GM23338 (cell line): Measurements from ENCODE around the gene TLE3. TPM values are rescaled to one million over a fixed set of nuclear protein-coding genes. Genes with fewer than 3 reads are reported as not detected.

Source experiments
- CREB1 ChIP-seq: fragments of 250-450 bp; sonication (Bioruptor Pico); IDR thresholded peaks from 2 replicates; pipeline ENCODE4 v1.5.0; 2020; ENCODE audit warnings: low read depth, mild to moderate bottlenecking, moderate library complexity
- EZH2 ChIP-seq: fragments of 200-600 bp; sonication (generic); IDR thresholded peaks from one replicate; pipeline ENCODE4 v1.8.0; 2017; ENCODE audit warnings: antibody characterized with exemption, mild to moderate bottlenecking, low read depth; ENCODE audit not compliant: unreplicated experiment
- EZH2phosphoT487 ChIP-seq: fragments of 200-600 bp; sonication (generic); IDR thresholded peaks from one replicate; pipeline ENCODE4 v1.8.1; 2018; ENCODE audit warnings: antibody characterized with exemption; ENCODE audit not compliant: unreplicated experiment
- JUNB ChIP-seq: IDR thresholded peaks from one replicate; pipeline ENCODE4 v1.6.1; 2016; ENCODE audit warnings: antibody characterized with exemption; ENCODE audit not compliant: unreplicated experiment
- NANOG ChIP-seq: IDR thresholded peaks from 2 replicates; pipeline ENCODE4 v1.6.1; 2016; ENCODE audit warnings: antibody characterized with exemption, borderline replicate concordance
- ZNF114 ChIP-seq: fragments of 250-450 bp; sonication (Bioruptor Pico); IDR thresholded peaks from 2 replicates; pipeline ENCODE4 v1.5.0; 2020; ENCODE audit warnings: mild to moderate bottlenecking, moderate library complexity
- ZNF331 ChIP-seq: fragments of 250-450 bp; sonication (Bioruptor Pico); IDR thresholded peaks from 2 replicates; pipeline ENCODE4 v1.5.0; 2020; ENCODE audit warnings: low read depth, mild to moderate bottlenecking, moderate library complexity
- polyA plus RNA-seq: library from polyadenylated mRNA; unstranded; fragments of >200 nt; fragmentation: Nextera tagmentation; extraction: Ambion mirVana; gene quantifications from 2 replicates; pipeline ENCODE4 v1.2.1, GENCODE V29; 2016
- total RNA-seq: library from RNA; depleted of rRNA; stranded (reverse); fragments of >200 nt; shearing (Covaris generic); gene quantifications from 2 replicates; pipeline ENCODE4 v1.2.3, GENCODE V29; 2014
- TF ChIP-seq, protein P1 (sequence below): fragments of 250-450 bp; sonication (Bioruptor Pico); IDR thresholded peaks from 2 replicates; pipeline ENCODE4 v1.5.0; 2020; ENCODE audit warnings: mild to moderate bottlenecking, moderate library complexity
- TF ChIP-seq, protein P2 (sequence below): IDR thresholded peaks from 2 replicates; pipeline ENCODE4 v1.6.1; 2016; ENCODE audit warnings: antibody characterized with exemption
- TF ChIP-seq, protein P3 (sequence below), 2 experiments: fragments of 200-600 bp in 1 of 2; sonication (generic) in 1 of 2; conservative IDR thresholded peaks; 2 replicates each; pipeline versions ENCODE4 v1.5.1 to v1.6.1; 2016 to 2017; ENCODE audit warnings: antibody characterized with exemption in 2 of 2, low read depth in 2 of 2, mild to moderate bottlenecking in 2 of 2, moderate library complexity in 1 of 2

Gene TLE3
- total and polyA plus RNA-seq, 2 experiments from 2014 or later = 10.4 to 79.5 TPM

DNA sequence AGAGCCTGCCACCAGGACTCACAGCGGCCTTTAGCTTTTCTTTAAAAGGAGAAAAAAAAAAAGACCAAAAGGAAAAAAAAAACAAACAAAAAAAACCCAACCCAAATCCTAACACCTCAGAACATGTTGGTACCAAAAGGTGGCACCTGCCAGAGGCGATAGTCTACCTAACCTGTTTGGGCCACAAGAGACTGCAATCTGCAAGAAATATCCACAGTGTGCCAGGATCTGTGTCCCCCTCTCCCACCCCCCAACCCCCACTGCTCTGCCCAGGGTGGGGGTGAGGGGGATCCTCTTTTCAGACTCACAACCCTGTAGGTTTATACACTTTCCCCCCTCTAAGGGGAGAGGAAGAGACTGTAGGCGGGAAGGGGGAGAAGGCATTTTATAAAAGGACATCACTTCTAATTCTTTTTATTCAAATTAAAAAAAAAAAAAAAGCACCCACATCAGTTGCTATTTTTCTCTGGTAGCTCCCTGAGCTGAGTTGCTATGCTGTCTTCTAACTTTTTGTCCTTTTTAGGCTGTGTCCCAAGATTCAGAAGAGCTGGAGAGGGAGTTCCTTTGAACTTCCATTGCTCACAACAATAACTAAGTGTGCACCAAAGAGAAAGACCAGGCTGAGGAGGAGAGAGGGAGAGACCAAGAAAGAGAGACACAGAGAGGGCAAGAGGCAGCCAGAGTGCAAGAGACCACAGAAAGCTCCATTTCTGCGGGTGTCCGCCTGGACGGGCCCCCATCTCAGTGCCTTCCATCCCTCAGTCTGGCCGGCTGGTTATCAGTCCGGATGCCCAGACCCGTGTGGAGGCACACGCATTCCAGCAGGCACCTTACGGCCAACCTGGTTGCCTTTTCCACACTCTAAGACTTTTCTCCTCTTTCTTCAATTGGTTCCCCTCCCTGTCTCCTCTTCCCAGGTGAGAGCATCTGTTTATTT, 48.9 kb downstream of the TLE3 start (continued):
- TF ChIP-seq, protein P1, sequence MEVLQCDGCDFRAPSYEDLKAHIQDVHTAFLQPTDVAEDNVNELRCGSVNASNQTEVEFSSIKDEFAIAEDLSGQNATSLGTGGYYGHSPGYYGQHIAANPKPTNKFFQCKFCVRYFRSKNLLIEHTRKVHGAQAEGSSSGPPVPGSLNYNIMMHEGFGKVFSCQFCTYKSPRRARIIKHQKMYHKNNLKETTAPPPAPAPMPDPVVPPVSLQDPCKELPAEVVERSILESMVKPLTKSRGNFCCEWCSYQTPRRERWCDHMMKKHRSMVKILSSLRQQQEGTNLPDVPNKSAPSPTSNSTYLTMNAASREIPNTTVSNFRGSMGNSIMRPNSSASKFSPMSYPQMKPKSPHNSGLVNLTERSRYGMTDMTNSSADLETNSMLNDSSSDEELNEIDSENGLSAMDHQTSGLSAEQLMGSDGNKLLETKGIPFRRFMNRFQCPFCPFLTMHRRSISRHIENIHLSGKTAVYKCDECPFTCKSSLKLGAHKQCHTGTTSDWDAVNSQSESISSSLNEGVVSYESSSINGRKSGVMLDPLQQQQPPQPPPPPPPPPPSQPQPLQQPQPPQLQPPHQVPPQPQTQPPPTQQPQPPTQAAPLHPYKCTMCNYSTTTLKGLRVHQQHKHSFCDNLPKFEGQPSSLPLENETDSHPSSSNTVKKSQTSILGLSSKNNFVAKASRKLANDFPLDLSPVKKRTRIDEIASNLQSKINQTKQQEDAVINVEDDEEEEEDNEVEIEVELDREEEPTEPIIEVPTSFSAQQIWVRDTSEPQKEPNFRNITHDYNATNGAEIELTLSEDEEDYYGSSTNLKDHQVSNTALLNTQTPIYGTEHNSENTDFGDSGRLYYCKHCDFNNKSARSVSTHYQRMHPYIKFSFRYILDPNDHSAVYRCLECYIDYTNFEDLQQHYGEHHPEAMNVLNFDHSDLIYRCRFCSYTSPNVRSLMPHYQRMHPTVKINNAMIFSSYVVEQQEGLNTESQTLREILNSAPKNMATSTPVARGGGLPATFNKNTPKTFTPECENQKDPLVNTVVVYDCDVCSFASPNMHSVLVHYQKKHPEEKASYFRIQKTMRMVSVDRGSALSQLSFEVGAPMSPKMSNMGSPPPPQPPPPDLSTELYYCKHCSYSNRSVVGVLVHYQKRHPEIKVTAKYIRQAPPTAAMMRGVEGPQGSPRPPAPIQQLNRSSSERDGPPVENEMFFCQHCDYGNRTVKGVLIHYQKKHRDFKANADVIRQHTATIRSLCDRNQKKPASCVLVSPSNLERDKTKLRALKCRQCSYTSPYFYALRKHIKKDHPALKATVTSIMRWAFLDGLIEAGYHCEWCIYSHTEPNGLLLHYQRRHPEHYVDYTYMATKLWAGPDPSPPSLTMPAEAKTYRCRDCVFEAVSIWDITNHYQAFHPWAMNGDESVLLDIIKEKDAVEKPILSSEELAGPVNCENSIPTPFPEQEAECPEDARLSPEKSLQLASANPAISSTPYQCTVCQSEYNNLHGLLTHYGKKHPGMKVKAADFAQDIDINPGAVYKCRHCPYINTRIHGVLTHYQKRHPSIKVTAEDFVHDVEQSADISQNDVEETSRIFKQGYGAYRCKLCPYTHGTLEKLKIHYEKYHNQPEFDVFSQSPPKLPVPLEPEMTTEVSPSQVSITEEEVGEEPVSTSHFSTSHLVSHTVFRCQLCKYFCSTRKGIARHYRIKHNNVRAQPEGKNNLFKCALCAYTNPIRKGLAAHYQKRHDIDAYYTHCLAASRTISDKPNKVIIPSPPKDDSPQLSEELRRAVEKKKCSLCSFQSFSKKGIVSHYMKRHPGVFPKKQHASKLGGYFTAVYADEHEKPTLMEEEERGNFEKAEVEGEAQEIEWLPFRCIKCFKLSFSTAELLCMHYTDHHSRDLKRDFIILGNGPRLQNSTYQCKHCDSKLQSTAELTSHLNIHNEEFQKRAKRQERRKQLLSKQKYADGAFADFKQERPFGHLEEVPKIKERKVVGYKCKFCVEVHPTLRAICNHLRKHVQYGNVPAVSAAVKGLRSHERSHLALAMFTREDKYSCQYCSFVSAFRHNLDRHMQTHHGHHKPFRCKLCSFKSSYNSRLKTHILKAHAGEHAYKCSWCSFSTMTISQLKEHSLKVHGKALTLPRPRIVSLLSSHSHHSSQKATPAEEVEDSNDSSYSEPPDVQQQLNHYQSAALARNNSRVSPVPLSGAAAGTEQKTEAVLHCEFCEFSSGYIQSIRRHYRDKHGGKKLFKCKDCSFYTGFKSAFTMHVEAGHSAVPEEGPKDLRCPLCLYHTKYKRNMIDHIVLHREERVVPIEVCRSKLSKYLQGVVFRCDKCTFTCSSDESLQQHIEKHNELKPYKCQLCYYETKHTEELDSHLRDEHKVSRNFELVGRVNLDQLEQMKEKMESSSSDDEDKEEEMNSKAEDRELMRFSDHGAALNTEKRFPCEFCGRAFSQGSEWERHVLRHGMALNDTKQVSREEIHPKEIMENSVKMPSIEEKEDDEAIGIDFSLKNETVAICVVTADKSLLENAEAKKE (CRISPR knock-in tag) = no peak
- TF ChIP-seq, protein P2, sequence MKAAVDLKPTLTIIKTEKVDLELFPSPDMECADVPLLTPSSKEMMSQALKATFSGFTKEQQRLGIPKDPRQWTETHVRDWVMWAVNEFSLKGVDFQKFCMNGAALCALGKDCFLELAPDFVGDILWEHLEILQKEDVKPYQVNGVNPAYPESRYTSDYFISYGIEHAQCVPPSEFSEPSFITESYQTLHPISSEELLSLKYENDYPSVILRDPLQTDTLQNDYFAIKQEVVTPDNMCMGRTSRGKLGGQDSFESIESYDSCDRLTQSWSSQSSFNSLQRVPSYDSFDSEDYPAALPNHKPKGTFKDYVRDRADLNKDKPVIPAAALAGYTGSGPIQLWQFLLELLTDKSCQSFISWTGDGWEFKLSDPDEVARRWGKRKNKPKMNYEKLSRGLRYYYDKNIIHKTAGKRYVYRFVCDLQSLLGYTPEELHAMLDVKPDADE = no peak
- TF ChIP-seq EZH2 (no peak), JUNB (no peak), ZNF331 (CRISPR knock-in tag) (no peak), EZH2phosphoT487 (no peak), ZNF114 (CRISPR knock-in tag) (no peak), NANOG (no peak), CREB1 (no peak)
- TF ChIP-seq, protein P3, sequence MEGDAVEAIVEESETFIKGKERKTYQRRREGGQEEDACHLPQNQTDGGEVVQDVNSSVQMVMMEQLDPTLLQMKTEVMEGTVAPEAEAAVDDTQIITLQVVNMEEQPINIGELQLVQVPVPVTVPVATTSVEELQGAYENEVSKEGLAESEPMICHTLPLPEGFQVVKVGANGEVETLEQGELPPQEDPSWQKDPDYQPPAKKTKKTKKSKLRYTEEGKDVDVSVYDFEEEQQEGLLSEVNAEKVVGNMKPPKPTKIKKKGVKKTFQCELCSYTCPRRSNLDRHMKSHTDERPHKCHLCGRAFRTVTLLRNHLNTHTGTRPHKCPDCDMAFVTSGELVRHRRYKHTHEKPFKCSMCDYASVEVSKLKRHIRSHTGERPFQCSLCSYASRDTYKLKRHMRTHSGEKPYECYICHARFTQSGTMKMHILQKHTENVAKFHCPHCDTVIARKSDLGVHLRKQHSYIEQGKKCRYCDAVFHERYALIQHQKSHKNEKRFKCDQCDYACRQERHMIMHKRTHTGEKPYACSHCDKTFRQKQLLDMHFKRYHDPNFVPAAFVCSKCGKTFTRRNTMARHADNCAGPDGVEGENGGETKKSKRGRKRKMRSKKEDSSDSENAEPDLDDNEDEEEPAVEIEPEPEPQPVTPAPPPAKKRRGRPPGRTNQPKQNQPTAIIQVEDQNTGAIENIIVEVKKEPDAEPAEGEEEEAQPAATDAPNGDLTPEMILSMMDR (conservative IDR thresholded peaks at IDR 0.05; ENCODE audit: low read depth in 2 of 2) = no peak
